H1 (cell line): Measurements from ENCODE around the gene HS2ST1. TPM values are rescaled to one million over a fixed set of nuclear protein-coding genes. Genes with fewer than 3 reads are reported as not detected.

Source experiments
- CTCF ChIA-PET: fragments of 300-600 bp; sonication (Branson Sonifier 250); formaldehyde crosslinking; loops from one replicate; lab custom pipeline; 2021; ENCODE audit not compliant: partially characterized antibody; lab: Charles Lee
- POLR2A ChIA-PET: fragments of 300-600 bp; sonication (Branson Sonifier 250); formaldehyde crosslinking; loops from one replicate; lab custom pipeline; 2021; ENCODE audit warnings: inconsistent platforms; ENCODE audit not compliant: partially characterized antibody; lab: Charles Lee
- DNase-seq, 2 experiments: peaks; one replicate each; pipeline versions ENCODE4 v3.0.0 to v3.0.0-alpha.2; 2010 to 2022; ENCODE audit warnings: low spot score in 2 of 2, low read depth in 1 of 2, mixed read lengths in 1 of 2
- FAIRE-seq: peaks from 2 replicates; lab custom pipeline; 2011; peaks lifted over from hg19 to GRCh38; lab: Jason Lieb, UNC
- H2AFZ ChIP-seq: 2 replicates; pipeline ENCODE4 v1.8.1; 2012; ENCODE audit warnings: low read length, inconsistent platforms
- H2AK5ac ChIP-seq: 2 replicates; pipeline ENCODE4 v1.6.1; 2013; ENCODE audit warnings: low read depth, low read length
- H2BK120ac ChIP-seq: replicated peaks from 2 replicates; pipeline ENCODE3; 2013; ENCODE audit warnings: low read depth, low read length, inconsistent platforms
- H2BK12ac ChIP-seq: 2 replicates; pipeline ENCODE4 v1.6.1; 2013; ENCODE audit warnings: low read depth, low read length
- H2BK15ac ChIP-seq: 2 replicates; pipeline ENCODE4 v1.6.1; 2013; ENCODE audit warnings: low read length
- H2BK20ac ChIP-seq: 2 replicates; pipeline ENCODE4 v1.6.1; 2013; ENCODE audit warnings: low read length
- H2BK5ac ChIP-seq: 2 replicates; pipeline ENCODE4 v1.6.1; 2013; ENCODE audit warnings: low read depth, low read length
- H3K14ac ChIP-seq: 2 replicates; pipeline ENCODE4 v1.6.1; 2013; ENCODE audit warnings: inconsistent platforms; ENCODE audit not compliant: insufficient read length
- H3K18ac ChIP-seq: 2 replicates; pipeline ENCODE4 v1.6.1; 2013; ENCODE audit warnings: low read length; ENCODE audit errors: extremely low read depth
- H3K23ac ChIP-seq: 2 replicates; pipeline ENCODE4 v1.6.1; 2013; ENCODE audit warnings: inconsistent platforms; ENCODE audit not compliant: insufficient read length
- H3K23me2 ChIP-seq: 2 replicates; pipeline ENCODE4 v1.6.1; 2013; ENCODE audit warnings: low read depth, low read length
- H3K27ac ChIP-seq: 2 replicates; pipeline ENCODE4 v1.6.1; 2011; ENCODE audit warnings: low read depth, low read length, inconsistent platforms
- H3K27me3 ChIP-seq, 4 experiments: replicated peaks in 1 of 4; 1 replicate in 1 of 4; 2 replicates in 3 of 4; pipeline versions ENCODE4 v1.6.1 to v1.8.1; 2011 to 2013; ENCODE audit warnings: low read length in 3 of 4, mild to moderate bottlenecking in 3 of 4, inconsistent platforms in 2 of 4, mixed read lengths in 2 of 4, moderate library complexity in 1 of 4; ENCODE audit not compliant: control insufficient read depth in 3 of 4, insufficient read depth in 3 of 4; ENCODE audit errors: extremely low read depth in 1 of 4
- H3K36me3 ChIP-seq, 4 experiments: 2 replicates each; pipeline versions ENCODE4 v1.6.1 to v1.8.1; 2011 to 2013; ENCODE audit warnings: mild to moderate bottlenecking in 4 of 4, low read length in 3 of 4, moderate library complexity in 2 of 4, control low read depth in 1 of 4, inconsistent platforms in 1 of 4; ENCODE audit not compliant: insufficient read depth in 4 of 4, control insufficient read depth in 2 of 4
- H3K4ac ChIP-seq: replicated peaks from 2 replicates; pipeline ENCODE3; 2013; ENCODE audit warnings: low read length, low read depth, mixed read lengths, inconsistent platforms; ENCODE audit not compliant: insufficient read length
- H3K4me1 ChIP-seq, 4 experiments: replicated peaks in 1 of 4; 1 replicate in 1 of 4; 2 replicates in 3 of 4; pipeline versions ENCODE4 v1.6.1 to v1.8.1; 2011 to 2013; ENCODE audit warnings: low read length in 3 of 4, inconsistent platforms in 2 of 4, mixed read lengths in 1 of 4; ENCODE audit not compliant: insufficient read depth in 4 of 4, control insufficient read depth in 3 of 4
- H3K4me2 ChIP-seq, 2 experiments: 2 replicates each; pipeline versions ENCODE4 v1.6.1 to v1.8.1; 2011 to 2013; ENCODE audit warnings: low read depth in 2 of 2, low read length in 2 of 2, control low read depth in 1 of 2, inconsistent platforms in 1 of 2, mild to moderate bottlenecking in 1 of 2; ENCODE audit not compliant: insufficient read depth in 1 of 2
- H3K4me3 ChIP-seq, 4 experiments: fragments of 200-600, 300-600 bp in 1 of 4; sonication (generic), shearing (Covaris generic), sonication (Bioruptor Twin) in 1 of 4; 2 replicates each; pipeline versions ENCODE4 v1.5.1 to v1.8.1; 2011 to 2016; ENCODE audit warnings: low read length in 4 of 4, low read depth in 3 of 4, control low read depth in 2 of 4, inconsistent platforms in 2 of 4, mild to moderate bottlenecking in 2 of 4, mixed read lengths in 1 of 4, moderate library complexity in 1 of 4; ENCODE audit not compliant: insufficient read depth in 2 of 4; ENCODE audit errors: extremely low read depth in 1 of 4
- H3K56ac ChIP-seq: replicated peaks from 2 replicates; pipeline ENCODE3; 2013; ENCODE audit warnings: low read depth, mild to moderate bottlenecking, mixed read lengths, low read length, inconsistent platforms; ENCODE audit not compliant: insufficient read length
- H3K79me1 ChIP-seq: 2 replicates; pipeline ENCODE4 v1.6.1; 2013; ENCODE audit warnings: low read depth, low read length, control low read depth
- H3K79me2 ChIP-seq, 2 experiments: 2 replicates each; pipeline versions ENCODE4 v1.6.1 to v1.8.1; 2012 to 2013; ENCODE audit warnings: low read length in 2 of 2, mild to moderate bottlenecking in 2 of 2, inconsistent platforms in 1 of 2; ENCODE audit not compliant: insufficient read depth in 2 of 2, control insufficient read depth in 1 of 2
- H3K9ac ChIP-seq, 4 experiments: replicated peaks in 1 of 4; 1 replicate in 1 of 4; 2 replicates in 3 of 4; pipeline versions ENCODE4 v1.6.1 to v1.8.1; 2011 to 2013; ENCODE audit warnings: low read depth in 3 of 4, low read length in 3 of 4, control low read depth in 2 of 4, mild to moderate bottlenecking in 2 of 4, moderate library complexity in 2 of 4, inconsistent platforms in 1 of 4; ENCODE audit errors: extremely low read depth in 1 of 4
- H3K9me3 ChIP-seq, 2 experiments: 2 replicates each; pipeline versions ENCODE4 v1.6.1 to v1.8.1; 2012 to 2013; ENCODE audit warnings: mild to moderate bottlenecking in 2 of 2, moderate library complexity in 2 of 2, control low read depth in 1 of 2, inconsistent platforms in 1 of 2, low read depth in 1 of 2, low read length in 1 of 2, mixed read lengths in 1 of 2; ENCODE audit not compliant: insufficient read depth in 2 of 2
- H4K20me1 ChIP-seq, 2 experiments: replicated peaks in 1 of 2; 2 replicates each; pipeline versions ENCODE3 to v1.8.1; 2011 to 2013; ENCODE audit warnings: inconsistent platforms in 2 of 2, low read length in 2 of 2, mild to moderate bottlenecking in 1 of 2; ENCODE audit not compliant: insufficient read depth in 2 of 2, control insufficient read depth in 1 of 2
- H4K5ac ChIP-seq: 2 replicates; pipeline ENCODE4 v1.6.1; 2013; ENCODE audit warnings: low read length, low read depth, mixed read lengths, inconsistent platforms; ENCODE audit not compliant: insufficient read length
- H4K8ac ChIP-seq: 2 replicates; pipeline ENCODE4 v1.8.0; 2013; ENCODE audit warnings: mild to moderate bottlenecking, moderate library complexity, low read length, inconsistent platforms; ENCODE audit not compliant: insufficient read depth; ENCODE audit errors: extremely low read depth
- H4K91ac ChIP-seq: replicated peaks from 2 replicates; pipeline ENCODE3; 2013; ENCODE audit warnings: low read length, mixed read lengths, inconsistent platforms; ENCODE audit not compliant: insufficient read length
- CHD1 ChIP-seq: IDR thresholded peaks from 2 replicates; pipeline ENCODE4 v1.6.1; 2012; ENCODE audit warnings: low read depth, low read length, improper control_type of control experiment
- NANOG ChIP-seq: IDR thresholded peaks from 2 replicates; pipeline ENCODE4 v1.6.1; 2011; ENCODE audit warnings: low read length, low read depth, mild to moderate bottlenecking, inconsistent platforms; ENCODE audit not compliant: insufficient read depth, poor library complexity, severe bottlenecking
- RNF2 ChIP-seq: fragments of 200-900, 300-1000 bp; sonication (generic); IDR thresholded peaks from 2 replicates; pipeline ENCODE4 v1.7.1; 2016; ENCODE audit warnings: borderline replicate concordance, low read depth, mild to moderate bottlenecking, antibody characterized with exemption, low read length; ENCODE audit not compliant: poor library complexity, severe bottlenecking; ENCODE audit errors: missing control alignments
- SIRT6 ChIP-seq: IDR thresholded peaks from one replicate; pipeline ENCODE4 v1.7.1; 2012; ENCODE audit warnings: low read length, inconsistent platforms
- SP1 ChIP-seq: IDR thresholded peaks from 2 replicates; pipeline ENCODE4 v1.6.1; 2011; ENCODE audit warnings: low read depth, low read length
- TAF1 ChIP-seq: IDR thresholded peaks from 2 replicates; pipeline ENCODE4 v1.6.1; 2011; ENCODE audit warnings: mild to moderate bottlenecking, low read depth, low read length
- TBP ChIP-seq: IDR thresholded peaks from 2 replicates; pipeline ENCODE4 v1.6.1; 2011; ENCODE audit warnings: low read depth, low read length, improper control_type of control experiment
- TEAD4 ChIP-seq: IDR thresholded peaks from 2 replicates; pipeline ENCODE4 v1.6.1; 2012; ENCODE audit warnings: low read depth, low read length, inconsistent platforms, mixed read lengths
- ZNF274 ChIP-seq: IDR thresholded peaks from 2 replicates; pipeline ENCODE4 v1.7.0; 2012; ENCODE audit warnings: low read length, borderline replicate concordance; ENCODE audit errors: extremely low read depth
- polyA plus RNA-seq, 7 experiments: library from polyadenylated mRNA; depleted of rRNA in 3 of 7; stranded (reverse) in 5 of 7; unstranded in 2 of 7; fragments of >200 nt in 5 of 7; fragments of 200-250 nt in 2 of 7; gene quantifications; 1 replicate in 5 of 7; 2 replicates in 1 of 7; 4 replicates in 1 of 7; pipeline versions ENCODE4 v1.2.1 to v1.2.3, GENCODE V29; 2011 to 2013; ENCODE audit warnings: missing spikeins in 2 of 7, mixed read lengths in 2 of 7
- total RNA-seq: library from RNA; stranded (reverse); fragmentation: NEBNext Ultra II Directional; extraction: Animal tissue kit (Norgen Biotek cat#: 25700); gene quantifications from 2 replicates; pipeline ENCODE4 v1.2.1, GENCODE V29; 2021

Gene HS2ST1
- total and polyA plus RNA-seq, 2 of the 8 experiments (the other 6 are each of a cell fraction or from before 2014, with no cell fraction given), result 5.2 to 28.3 TPM

DNA sequence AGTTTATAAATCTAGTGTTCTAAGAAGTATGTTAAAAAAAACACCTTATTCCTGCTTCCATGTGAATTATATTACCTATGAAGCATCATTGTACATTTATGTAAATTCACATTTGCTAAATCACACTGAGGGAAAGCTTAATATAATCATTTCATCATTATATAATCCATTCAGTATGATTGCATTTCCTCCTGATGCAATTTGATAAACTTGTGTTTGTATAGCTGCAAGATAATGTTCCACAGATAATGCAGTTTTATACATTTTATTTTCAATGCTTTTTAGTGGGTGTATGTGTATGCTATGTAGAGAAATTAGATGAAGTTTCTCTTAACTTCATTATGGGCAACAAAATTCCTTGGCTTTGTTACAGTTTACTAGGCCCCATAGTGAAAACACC is 79.6 kb downstream of the HS2ST1 start:
- Histone ChIP-seq H4K5ac (no peak overlapping the region), H2BK12ac (no peak overlapping the region), H4K20me1 (peaks cover 0 to 4% of the 10 kb centered on the region in 2 experiments), H3K27me3 (no peaks in the 10 kb centered on the region), H2BK15ac (no peak overlapping the region), H3K18ac (no peak overlapping the region), H3K79me1 (no peaks in the 10 kb centered on the region; the same call in 1 of the 2 replicates), H3K4me1 (peaks cover 0 to 8% (median under 1%) of the 10 kb centered on the region in 4 experiments; a peak in 4 of 7 replicates), H3K4me2 (no peak overlapping the region), H3K56ac (no peak overlapping the region), H3K4me3 (no peak overlapping the region), H3K4ac (no peak overlapping the region), H3K23me2 (no peaks in the 10 kb centered on the region)
- FAIRE-seq (no peak), DNase-seq (no peak)
- ChIA-PET POLR2A (no interaction called here), CTCF (no interaction called here)
- TF ChIP-seq TBP (no peak), ZNF274 (no peak), CHD1 (no peak), SP1 (no peak), RNF2 (no peak), NANOG (no peak), TEAD4 (no peak), SIRT6 (no peak), TAF1 (no peak)
- TF ChIP-seq, all 59 proteins: peak for 0
- H3K36me3 ChIP-seq, result no peaks in the 10 kb centered on the region
- H3K27ac ChIP-seq, result no peak overlapping the region
- no peak overlapping the region for H3K23ac ChIP-seq
- no peak overlapping the region for H2BK5ac ChIP-seq
- H4K8ac ChIP-seq, result no peak overlapping the region
- no peak overlapping the region for H4K91ac ChIP-seq
- H3K79me2 ChIP-seq, result peaks cover 0 to 62% of the 10 kb centered on the region in 2 experiments; a peak in 2 of 4 replicates
- no peak overlapping the region for H2BK120ac ChIP-seq
- no peak overlapping the region for H2AK5ac ChIP-seq
- no peak overlapping the region for H2BK20ac ChIP-seq
- no peak overlapping the region for H3K14ac ChIP-seq
- H2AFZ ChIP-seq, result no peak overlapping the region
- H3K9me3 ChIP-seq, result no peaks in the 10 kb centered on the region
- H3K9ac ChIP-seq, result no peak overlapping the region
